T-cell (primary cell): ENCODE measurements around the gene PLK3. TPM values are rescaled to one million over a fixed set of nuclear protein-coding genes. Genes with fewer than 3 reads are reported as not detected.
A peak's percentile ranks its signal among the peaks of the same experiment; 100 is the strongest.

Experiments
- ATAC-seq, 4 experiments: fragments of 200-7000 bp in 3 of 4; fragments of 150-1000 bp in 1 of 4; cut with Tn5 transposase; replicated peaks in 1 of 4; 1 replicate in 3 of 4; 2 replicates in 1 of 4; pipeline ENCODE4 v1.10.0; 2021; ENCODE audit warnings: moderate library complexity in 3 of 4, mild to moderate bottlenecking in 2 of 4, moderate number of reproducible peaks in 1 of 4
- CTCF ChIA-PET, 2 donors: fragments of 300-600 bp; sonication (Branson Sonifier 250); formaldehyde crosslinking; loops; one replicate each; lab custom pipeline; 2022; ENCODE audit warnings: antibody characterized with exemption in 2 of 2; lab: Charles Lee
- POLR2A ChIA-PET, 2 donors: fragments of 300-600 bp; sonication (Branson Sonifier 250); formaldehyde crosslinking; loops; one replicate each; lab custom pipeline; 2022; ENCODE audit warnings: antibody characterized with exemption in 2 of 2; lab: Charles Lee
- DNase-seq, 35 experiments: peaks; one replicate each; pipeline versions ENCODE4 v3.0.0 to v3.0.0-alpha.2; 2013 to 2023
- H3K27ac ChIP-seq: one replicate; pipeline ENCODE4 v1.5.1; 2013; ENCODE audit warnings: low read length
- H3K27me3 ChIP-seq, 2 experiments: replicated peaks in 1 of 2; 1 replicate in 1 of 2; 2 replicates in 1 of 2; pipeline versions ENCODE4 v1.6.1 to v1.7.0; 2013; ENCODE audit warnings: low read length in 1 of 2, mixed read lengths in 1 of 2; ENCODE audit not compliant: control insufficient read depth in 2 of 2, insufficient read depth in 2 of 2; ENCODE audit errors: extremely low read depth in 1 of 2
- H3K36me3 ChIP-seq, 2 donors: 1 replicate in 1 of 2; 2 replicates in 1 of 2; pipeline versions ENCODE4 v1.6.1 to v1.7.0; 2013; ENCODE audit warnings: low read length in 1 of 2; ENCODE audit not compliant: control insufficient read depth in 2 of 2, insufficient read depth in 1 of 2; ENCODE audit errors: extremely low read depth in 1 of 2
- H3K4me1 ChIP-seq, 2 experiments: 1 replicate in 1 of 2; 2 replicates in 1 of 2; pipeline versions ENCODE4 v1.6.1 to v1.7.0; 2013; ENCODE audit warnings: low read length in 2 of 2, mixed read lengths in 1 of 2; ENCODE audit not compliant: insufficient read depth in 2 of 2, control insufficient read depth in 1 of 2; ENCODE audit errors: extremely low read depth in 1 of 2
- H3K4me3 ChIP-seq, 2 donors: 1 replicate in 1 of 2; 2 replicates in 1 of 2; pipeline versions ENCODE4 v1.5.1 to v1.7.0; 2013; ENCODE audit warnings: mild to moderate bottlenecking in 2 of 2, low read length in 1 of 2, moderate library complexity in 1 of 2; ENCODE audit not compliant: control insufficient read depth in 1 of 2; ENCODE audit errors: extremely low read depth in 1 of 2
- H3K9me3 ChIP-seq: 2 replicates; pipeline ENCODE4 v1.7.0; 2013
- H3K27ac Mint-ChIP-seq, 2 donors: one replicate each; pipeline ENCODE4 v1.8.0; 2020 to 2021; ENCODE audit warnings: mild to moderate bottlenecking in 2 of 2, mixed read lengths in 2 of 2
- H3K27me3 Mint-ChIP-seq, 2 donors: one replicate each; pipeline ENCODE4 v1.8.0; 2021 to 2022; ENCODE audit warnings: mixed read lengths in 2 of 2
- H3K36me3 Mint-ChIP-seq: one replicate; pipeline ENCODE4 v1.8.0; 2021; ENCODE audit warnings: mixed read lengths
- H3K4me1 Mint-ChIP-seq, 3 donors: one replicate each; pipeline ENCODE4 v1.8.0; 2020 to 2022; ENCODE audit warnings: mixed read lengths in 3 of 3, mild to moderate bottlenecking in 1 of 3
- H3K4me3 Mint-ChIP-seq, 3 donors: one replicate each; pipeline ENCODE4 v1.8.0; 2020 to 2022; ENCODE audit warnings: mild to moderate bottlenecking in 3 of 3, mixed read lengths in 3 of 3, moderate library complexity in 3 of 3
- H3K9me3 Mint-ChIP-seq, 3 donors: one replicate each; pipeline ENCODE4 v1.8.0; 2020 to 2022; ENCODE audit warnings: mixed read lengths in 3 of 3
- WGBS: methylation state at CpG from one replicate; pipeline ENCODE4 v1.1.5; 2013; ENCODE audit warnings: missing lambda C conversion rate; ENCODE audit not compliant: insufficient coverage; 5-methylcytosine and 5-hydroxymethylcytosine counted together
- total RNA-seq, 35 experiments: library from RNA in 6 of 35; stranded (reverse) in 6 of 35; fragments of 120-200 nt in 1 of 35; gene quantifications; one replicate each; pipeline versions ENCODE4 v1.2.1 to v1.2.4 and lab custom pipeline; 2013 to 2026

PLK3 gene
- total RNA-seq, 5 donors from 2014 or later (not counting 1 experiment from before 2014, with no cell fraction given), result 124 to 453 (median 136) TPM

DNA sequence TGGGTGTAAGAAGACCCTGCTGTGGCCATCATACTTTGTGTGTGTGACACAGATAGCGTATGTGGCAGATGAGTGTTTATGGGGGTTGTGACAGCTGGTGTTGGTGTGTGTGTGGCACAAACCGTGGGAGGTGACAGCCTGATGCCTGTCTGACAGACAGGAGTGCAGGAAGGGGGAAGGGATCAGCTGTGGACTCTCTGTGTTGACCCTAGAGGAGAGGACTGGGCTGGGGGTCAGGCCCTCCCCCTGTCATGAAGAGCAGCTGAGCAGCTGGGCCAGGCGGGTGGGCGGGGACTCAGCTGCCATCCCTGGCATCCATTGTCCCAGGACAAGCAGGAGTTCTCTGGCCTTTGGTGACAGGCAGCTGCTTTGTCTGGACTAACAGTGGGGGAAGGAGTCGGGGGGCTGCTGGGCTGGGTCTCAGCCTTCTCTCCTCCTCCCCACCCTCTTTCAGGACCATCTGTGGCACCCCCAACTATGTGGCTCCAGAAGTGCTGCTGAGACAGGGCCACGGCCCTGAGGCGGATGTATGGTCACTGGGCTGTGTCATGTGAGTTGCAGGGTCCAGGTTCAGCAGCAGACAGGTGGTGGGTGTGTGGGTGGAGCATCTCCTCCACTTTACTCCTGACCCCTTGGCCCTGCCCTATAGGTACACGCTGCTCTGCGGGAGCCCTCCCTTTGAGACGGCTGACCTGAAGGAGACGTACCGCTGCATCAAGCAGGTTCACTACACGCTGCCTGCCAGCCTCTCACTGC is 2.3 kb downstream of the PLK3 start:
- H3K4me3 ChIP-seq, result peak overlapping the region; percentile 71 to 97
- H3K4me1 ChIP-seq, result peaks cover 27 to 64% of the 10 kb centered on the region in 2 experiments
- H3K27me3 ChIP-seq, result no peaks in the 10 kb centered on the region
- 60% methylated on average over 8 of the region's 13 CpGs for WGBS
- no peak for ATAC-seq
- peak overlapping the region; percentile 63 for H3K27ac ChIP-seq
- H3K36me3 ChIP-seq, result peaks cover 16 to 50% of the 10 kb centered on the region in 2 donors
- ChIA-PET CTCF (interaction anchor here in 1 of 2 donors (0.6 kb wide), 1 partner anchor 501 kb away, joined by 5 read pairs; no protein-coding TSS in a partner anchor), POLR2A (interaction anchor here in 1 of 2 donors (3.5 kb wide), 1 partner anchor 16 kb away, joined by 40 read pairs; no protein-coding TSS in a partner anchor)
- H3K4me1 Mint-ChIP-seq, result peaks cover 52 to 71% (median 61%) of the 10 kb centered on the region in 3 donors
- H3K9me3 ChIP-seq, result no peaks in the 10 kb centered on the region
- DNase-seq, result no peak
- no peaks in the 10 kb centered on the region for H3K27me3 Mint-ChIP-seq
- H3K9me3 Mint-ChIP-seq, result no peaks in the 10 kb centered on the region
- H3K27ac Mint-ChIP-seq, result peak overlapping the region; percentile 92 to 93
- peak overlapping the region; percentile 83 to 98 (median 92) for H3K4me3 Mint-ChIP-seq
- peaks cover 42% of the 10 kb centered on the region for H3K36me3 Mint-ChIP-seq

DNA sequence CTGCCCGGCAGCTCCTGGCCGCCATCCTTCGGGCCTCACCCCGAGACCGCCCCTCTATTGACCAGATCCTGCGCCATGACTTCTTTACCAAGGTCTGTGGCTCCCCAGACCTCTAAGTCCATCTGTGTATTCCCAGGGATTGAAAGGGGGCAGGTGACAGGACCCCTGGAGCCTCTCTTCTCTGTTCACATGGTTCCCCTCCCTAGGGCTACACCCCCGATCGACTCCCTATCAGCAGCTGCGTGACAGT is 2.8 kb downstream of the PLK3 start:
- Mint-ChIP-seq H3K4me1 (peaks cover 57 to 76% (median 66%) of the 10 kb centered on the region in 3 donors), H3K27ac (peak overlapping the region; percentile 92 to 93), H3K9me3 (no peaks in the 10 kb centered on the region), H3K27me3 (no peaks in the 10 kb centered on the region), H3K4me3 (peak overlapping the region; percentile 83 to 98 (median 92)), H3K36me3 (peaks cover 42% of the 10 kb centered on the region)
- no peaks in the 10 kb centered on the region for H3K27me3 ChIP-seq
- ChIA-PET CTCF (no interaction called here), POLR2A (interaction anchor here in 1 of 2 donors (3.5 kb wide), 1 partner anchor 15 kb away, joined by 40 read pairs; no protein-coding TSS in a partner anchor)
- H3K27ac ChIP-seq, result peak overlapping the region; percentile 63
- no peaks in the 10 kb centered on the region for H3K9me3 ChIP-seq
- peaks cover 16 to 50% of the 10 kb centered on the region in 2 donors for H3K36me3 ChIP-seq
- DNase-seq (no peak), ATAC-seq (no peak)
- WGBS, result 94% methylated on average over 8 of the region's 9 CpGs
- peaks cover 32 to 69% of the 10 kb centered on the region in 2 experiments for H3K4me1 ChIP-seq
- no peak overlapping the region for H3K4me3 ChIP-seq

DNA sequence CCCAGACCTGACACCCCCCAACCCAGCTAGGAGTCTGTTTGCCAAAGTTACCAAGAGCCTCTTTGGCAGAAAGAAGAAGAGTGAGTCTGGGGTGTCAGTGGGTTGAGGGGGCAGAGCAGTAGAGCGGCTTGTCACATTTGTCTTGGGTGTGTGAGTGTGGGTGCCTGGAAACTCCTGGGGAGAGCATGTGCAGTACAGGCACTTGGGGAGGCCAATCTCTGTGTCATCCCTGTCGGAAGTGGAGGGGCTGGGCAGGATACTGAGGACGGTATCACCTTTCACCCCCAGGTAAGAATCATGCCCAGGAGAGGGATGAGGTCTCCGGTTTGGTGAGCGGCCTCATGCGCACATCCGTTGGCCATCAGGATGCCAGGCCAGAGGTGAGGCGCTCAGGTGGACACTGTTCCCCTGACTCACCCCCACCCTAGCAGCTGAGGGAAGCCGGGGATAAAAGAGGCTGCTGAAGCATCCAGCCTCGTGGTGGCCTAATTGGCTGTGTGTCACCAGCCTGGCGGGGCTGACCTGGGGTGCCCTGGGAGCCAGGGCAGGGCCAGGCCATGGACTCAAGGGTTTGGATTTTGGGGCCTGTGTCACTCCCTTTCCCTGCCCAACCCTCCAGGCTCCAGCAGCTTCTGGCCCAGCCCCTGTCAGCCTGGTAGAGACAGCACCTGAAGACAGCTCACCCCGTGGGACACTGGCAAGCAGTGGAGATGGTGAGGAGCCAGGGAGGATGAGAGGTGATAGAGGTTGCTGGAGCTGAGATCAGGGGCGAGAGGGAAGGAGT is 3.3 kb downstream of the PLK3 start:
- H3K36me3 Mint-ChIP-seq, result peaks cover 42% of the 10 kb centered on the region
- Histone ChIP-seq H3K27me3 (no peaks in the 10 kb centered on the region), H3K4me1 (peaks cover 36 to 74% of the 10 kb centered on the region in 2 experiments), H3K27ac (peak overlapping the region; percentile 63), H3K9me3 (no peaks in the 10 kb centered on the region), H3K4me3 (no peak overlapping the region), H3K36me3 (peaks cover 16 to 50% of the 10 kb centered on the region in 2 donors)
- peak overlapping the region; percentile 83 to 98 (median 92) for H3K4me3 Mint-ChIP-seq
- H3K27ac Mint-ChIP-seq, result peak overlapping the region; percentile 92 to 93
- H3K9me3 Mint-ChIP-seq, result no peaks in the 10 kb centered on the region
- DNase-seq, result no peak
- H3K27me3 Mint-ChIP-seq, result no peaks in the 10 kb centered on the region
- ChIA-PET CTCF (no interaction called here), POLR2A (no interaction called here)
- WGBS, result 92% methylated on average over 7 of the region's 13 CpGs
- H3K4me1 Mint-ChIP-seq, result peaks cover 62 to 78% (median 71%) of the 10 kb centered on the region in 3 donors
- ATAC-seq, result no peak

GRCh38 chr1:44805311-44806024 is 5.3 kb downstream of the PLK3 start:
- CTCF ChIA-PET, result interaction anchor here in 1 of 2 donors (0.7 to 0.8 kb wide), 2 partner anchors 15 to 20 kb away, joined by 3 read pairs; no protein-coding TSS in a partner anchor

GRCh38 chr1:44806025-44806703 is 6.0 kb downstream of the PLK3 start:
- DNase-seq (peak in 1 of 35 experiments; percentile 42), ATAC-seq (no peak)
- Histone ChIP-seq H3K4me1 (peaks cover 62 to 91% of the 10 kb centered on the region in 2 experiments), H3K27ac (peak overlapping the region; percentile 98), H3K27me3 (no peaks in the 10 kb centered on the region), H3K36me3 (peaks cover 16 to 50% of the 10 kb centered on the region in 2 donors), H3K9me3 (no peaks in the 10 kb centered on the region), H3K4me3 (no peak overlapping the region)
- Mint-ChIP-seq H3K36me3 (peaks cover 39% of the 10 kb centered on the region), H3K9me3 (no peaks in the 10 kb centered on the region), H3K4me3 (peak overlapping the region in 2 of 3 donors; percentile 2 to 83), H3K4me1 (peaks cover 82 to 87% (median 84%) of the 10 kb centered on the region in 3 donors), H3K27me3 (no peaks in the 10 kb centered on the region), H3K27ac (peak overlapping the region; percentile 99)
- 98% methylated on average over 64 of the region's 70 CpGs for WGBS
- CTCF ChIA-PET, result no interaction called here
- POLR2A ChIA-PET, result interaction anchor here (0.5 to 3.9 kb wide), 4 partner anchors 12 to 168 kb away, joined by 3 to 35 read pairs (median 5); no protein-coding TSS in a partner anchor

More at GRCh38 chr1:44805311-44806024, 5.3 kb downstream of the PLK3 start:
- Histone ChIP-seq H3K4me1 (peaks cover 55 to 84% of the 10 kb centered on the region in 2 experiments), H3K27me3 (no peaks in the 10 kb centered on the region), H3K9me3 (no peaks in the 10 kb centered on the region), H3K36me3 (peaks cover 16 to 50% of the 10 kb centered on the region in 2 donors), H3K4me3 (no peak overlapping the region), H3K27ac (no peak overlapping the region)
- Mint-ChIP-seq H3K9me3 (no peaks in the 10 kb centered on the region), H3K36me3 (peaks cover 42% of the 10 kb centered on the region), H3K4me3 (peak overlapping the region in 2 of 3 donors; percentile 22 to 83), H3K27ac (peak overlapping the region; percentile 92 to 93), H3K4me1 (peaks cover 77 to 82% (median 82%) of the 10 kb centered on the region in 3 donors), H3K27me3 (no peaks in the 10 kb centered on the region)
- DNase-seq, result no peak
- POLR2A ChIA-PET, result interaction anchor here in 1 of 2 donors (0.8 to 0.9 kb wide), 2 partner anchors 8 to 13 kb away, joined by 3 read pairs; no protein-coding TSS in a partner anchor
- 92% methylated on average over 16 of the region's 20 CpGs for WGBS
- ATAC-seq, result no peak
